OCI-LY7 (cell line): ENCODE data around the gene YIPF1.

Experiments
- EZH2phosphoT487 ChIP-seq: fragments of 200-600 bp; sonication (generic); IDR thresholded peaks from 2 replicates; pipeline ENCODE4 v1.6.1; 2018; ENCODE audit warnings: low read depth, borderline replicate concordance, mild to moderate bottlenecking, mixed run types, antibody characterized with exemption, low read length, moderate library complexity, mixed read lengths
- TF ChIP-seq, protein P1 (sequence below): fragments of 200-600 bp; sonication (generic); conservative IDR thresholded peaks from 2 replicates; pipeline ENCODE4 v1.5.1; 2014; ENCODE audit warnings: mild to moderate bottlenecking, antibody characterized with exemption, low read length, moderate library complexity, mixed read lengths

DNA sequence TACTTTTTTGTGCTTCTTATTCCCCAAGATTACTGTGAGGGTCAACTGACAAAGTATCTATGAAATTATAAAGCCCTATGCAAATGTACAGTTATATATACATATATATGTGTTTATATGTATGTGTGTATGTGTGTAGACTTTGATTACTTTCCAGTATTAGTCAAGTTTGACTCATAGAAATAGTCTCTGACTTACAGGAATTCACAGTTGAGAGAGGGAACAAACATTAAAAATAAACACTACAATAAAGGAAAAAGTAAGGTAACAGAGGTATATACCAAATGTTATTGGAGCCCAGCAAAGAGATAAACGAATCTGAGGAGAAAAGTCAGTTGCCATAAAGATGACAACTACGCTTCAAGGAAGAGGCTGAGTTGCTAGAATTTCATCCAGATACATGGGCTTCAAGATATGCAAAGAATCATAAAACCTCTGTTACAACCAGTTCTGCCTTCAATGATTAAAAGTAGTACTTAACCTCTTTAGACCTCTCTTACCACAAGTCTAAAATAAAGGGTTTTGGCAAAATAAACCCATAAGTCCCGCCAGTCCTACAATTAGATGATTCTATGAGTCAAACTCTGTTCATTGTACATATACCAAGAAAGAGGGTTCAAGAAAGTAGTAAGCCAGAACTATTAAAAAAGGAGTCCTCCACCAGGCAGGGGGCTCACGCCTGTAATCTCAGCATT, 48.7 kb upstream of the YIPF1 start:
- TF ChIP-seq, protein P1, sequence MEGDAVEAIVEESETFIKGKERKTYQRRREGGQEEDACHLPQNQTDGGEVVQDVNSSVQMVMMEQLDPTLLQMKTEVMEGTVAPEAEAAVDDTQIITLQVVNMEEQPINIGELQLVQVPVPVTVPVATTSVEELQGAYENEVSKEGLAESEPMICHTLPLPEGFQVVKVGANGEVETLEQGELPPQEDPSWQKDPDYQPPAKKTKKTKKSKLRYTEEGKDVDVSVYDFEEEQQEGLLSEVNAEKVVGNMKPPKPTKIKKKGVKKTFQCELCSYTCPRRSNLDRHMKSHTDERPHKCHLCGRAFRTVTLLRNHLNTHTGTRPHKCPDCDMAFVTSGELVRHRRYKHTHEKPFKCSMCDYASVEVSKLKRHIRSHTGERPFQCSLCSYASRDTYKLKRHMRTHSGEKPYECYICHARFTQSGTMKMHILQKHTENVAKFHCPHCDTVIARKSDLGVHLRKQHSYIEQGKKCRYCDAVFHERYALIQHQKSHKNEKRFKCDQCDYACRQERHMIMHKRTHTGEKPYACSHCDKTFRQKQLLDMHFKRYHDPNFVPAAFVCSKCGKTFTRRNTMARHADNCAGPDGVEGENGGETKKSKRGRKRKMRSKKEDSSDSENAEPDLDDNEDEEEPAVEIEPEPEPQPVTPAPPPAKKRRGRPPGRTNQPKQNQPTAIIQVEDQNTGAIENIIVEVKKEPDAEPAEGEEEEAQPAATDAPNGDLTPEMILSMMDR: no peak
- TF ChIP-seq EZH2phosphoT487: no peak
